Fibroblast of skin of right quadriceps (primary cell): ENCODE measurements around the gene NEK7.

Experiments
- DNase-seq: peaks from one replicate; pipeline ENCODE4 v3.0.0-alpha.2; 2013

Gene NEK7

DNA sequence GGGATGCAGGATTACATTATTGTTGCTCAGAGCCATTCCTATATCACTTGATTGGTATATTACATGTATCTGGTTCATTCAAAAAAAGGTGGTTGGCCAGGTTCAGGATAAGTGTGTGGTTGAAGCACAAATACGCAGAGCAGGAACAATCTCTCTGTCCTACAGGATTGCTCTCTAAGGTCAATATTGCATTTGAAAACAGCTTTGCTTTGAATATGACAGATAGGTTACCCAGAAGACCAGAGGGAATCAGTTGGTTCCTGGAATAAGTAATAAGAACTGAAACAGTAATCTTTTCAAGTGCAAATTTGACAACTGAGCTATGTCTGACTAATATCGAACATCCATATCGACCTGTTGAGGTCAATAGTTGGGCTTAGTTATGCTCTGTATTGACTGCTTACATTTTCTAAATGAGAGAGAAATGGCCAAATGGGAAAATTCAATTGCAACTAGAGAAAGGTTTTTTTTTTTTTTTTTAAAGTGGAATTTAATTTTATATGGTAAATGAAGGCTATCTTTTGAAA lies 206.9 kb downstream of the NEK7 start:
- no peak for DNase-seq

DNA sequence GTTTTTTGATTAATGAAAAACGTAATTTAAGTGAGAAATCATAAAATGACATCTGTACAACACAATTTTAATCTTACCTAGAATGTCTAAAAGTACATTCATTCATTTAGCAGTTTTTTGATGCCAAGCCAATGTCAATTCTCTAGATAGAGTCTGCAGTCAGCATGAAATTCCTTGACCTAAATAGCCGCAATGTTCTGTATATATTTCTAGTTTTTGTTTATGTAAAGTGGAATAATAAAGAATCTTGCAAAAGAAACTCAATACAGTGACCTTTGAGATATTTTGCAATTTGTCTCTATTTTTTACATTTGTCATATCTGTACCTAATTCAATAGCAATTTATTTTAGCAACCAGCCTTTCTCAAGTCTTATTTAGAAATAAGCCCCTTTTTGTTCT lies 207.7 kb downstream of the NEK7 start:
- no peak for DNase-seq

DNA sequence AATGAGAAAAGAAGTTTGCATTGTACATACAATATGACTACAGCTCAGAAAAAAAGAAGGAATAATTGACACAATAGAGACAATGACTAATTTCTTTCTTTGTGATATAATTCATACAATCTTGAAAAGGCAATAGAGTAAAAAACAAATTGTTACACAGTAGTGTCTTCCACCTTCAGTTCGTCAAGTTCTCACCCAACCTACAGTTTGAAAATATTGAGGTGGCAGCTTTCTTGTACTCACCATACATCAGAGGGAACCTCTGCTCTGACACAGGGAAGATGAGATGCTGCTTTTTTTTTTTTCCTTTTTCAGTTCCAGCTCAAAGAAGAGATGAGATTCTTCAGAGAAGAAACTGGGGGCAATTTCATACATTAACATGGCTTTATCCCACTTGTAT lies 210.5 kb downstream of the NEK7 start:
- DNase-seq: no peak

DNA sequence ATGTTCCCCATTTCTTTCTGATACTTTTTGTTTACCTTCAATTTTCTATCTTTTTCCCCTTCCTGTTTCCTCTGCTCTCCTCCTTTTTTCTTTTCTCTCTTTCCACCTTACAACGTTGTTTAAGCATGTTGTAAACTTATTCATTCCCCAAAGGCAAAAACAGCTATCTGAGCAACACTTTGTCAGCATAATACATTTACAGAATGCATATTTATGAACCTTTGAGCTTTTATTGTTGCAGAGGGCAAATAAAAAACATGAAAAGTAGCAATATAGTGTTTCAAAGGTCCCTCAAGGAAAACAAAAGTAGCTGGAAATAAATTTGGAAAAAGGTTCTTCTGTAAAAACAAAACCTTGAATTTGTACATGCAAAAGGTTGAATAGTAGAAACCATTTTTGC lies 214.2 kb downstream of the NEK7 start:
- DNase-seq: no peak
